Melanocyte of skin (primary cell): ENCODE results near the gene OR8B12. TPM values are rescaled to one million over a fixed set of nuclear protein-coding genes. Genes with fewer than 3 reads are reported as not detected.

ENCODE experiments used
- small RNA-seq, 2 donors: library from RNA; depleted of rRNA; stranded (forward); fragments of <200 nt; gene quantifications; one replicate each; pipeline ENCODE3, GENCODE V24; 2012
- total RNA-seq, 2 donors: library from RNA; depleted of rRNA; stranded (reverse); fragments of >200 nt; gene quantifications; 2 replicates each; pipeline ENCODE4 v1.2.3, GENCODE V29; 2012

The OR8B12 gene
- total RNA-seq: not detected

GRCh38 chr11:124543554-124543953 lies at the start of gene OR8B12:
TSS of gene OR8B12 (minus strand) at chr11:124543654. CDS start at chr11:124543654, 0 bp downstream.

DNA sequence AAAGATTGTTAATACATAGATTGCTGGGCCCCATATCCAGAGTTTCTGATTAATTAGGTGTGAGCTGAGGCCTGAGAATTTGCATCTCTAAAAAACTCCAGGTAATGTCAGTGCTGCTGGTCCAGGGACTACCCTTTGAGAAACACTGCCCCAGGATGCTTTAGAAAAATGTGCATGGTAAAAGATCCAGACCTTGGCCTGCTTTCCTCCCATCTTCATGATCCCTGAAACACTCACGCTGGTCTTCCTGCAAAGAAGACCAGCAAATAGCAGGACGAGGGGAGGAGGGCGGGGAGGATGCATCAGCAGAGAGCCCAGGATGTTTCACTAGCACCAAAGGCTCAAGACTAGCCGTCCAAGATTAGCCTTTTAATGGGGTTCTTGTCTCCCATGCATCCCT lies 26.2 kb upstream of the OR8B12 start, which contains the start of gene OR8A1:
Gene OR8A1, plus strand, starts transcription at position 301 of the 400 bp plus-strand sequence. CDS start 123 bp downstream, outside the sequence.

Small RNAs within 50 kb of the gene (small RNA-seq; reads per million reads assigned to genes)
- 0 reads per million in 2 donors for gene OR8A3P

Other genes starting within 250 kb of the OR8B12 start
- not detected for gene OR8D1, start 229.7 kb downstream of the OR8B12 start, total RNA-seq
- gene OR8D2, start 223.5 kb downstream of the OR8B12 start, total RNA-seq: not detected
- not detected for gene OR8B2, start 159.2 kb downstream of the OR8B12 start, total RNA-seq
- not detected for gene OR8B3, start 144.6 kb downstream of the OR8B12 start, total RNA-seq
- not detected for gene OR8B4, start 118.8 kb downstream of the OR8B12 start, total RNA-seq
- not detected for gene OR8B8, start 98.0 kb downstream of the OR8B12 start, total RNA-seq
- not detected for gene OR8A1, start 26.3 kb upstream of the OR8B12 start, total RNA-seq
- not detected for gene PANX3, start 67.8 kb upstream of the OR8B12 start, total RNA-seq
- gene TBRG1, start 79.2 kb upstream of the OR8B12 start, total RNA-seq: 10 to 100 TPM; 19.6 to 27.2 TPM
- 1 to 10 TPM; 6.7 to 8.9 TPM for gene SIAE, start 130.1 kb upstream of the OR8B12 start, total RNA-seq
- gene SPA17, start 130.2 kb upstream of the OR8B12 start, total RNA-seq: 1 to 10 TPM; 6.0 to 6.9 TPM
- gene NRGN, start 196.3 kb upstream of the OR8B12 start, total RNA-seq: 1 to 10 TPM in 1 of 2 donors, under 1 TPM in 1; 0.33 to 1.4 TPM
- gene VSIG2, start 208.6 kb upstream of the OR8B12 start, total RNA-seq: not detected
- gene ESAM, start 218.6 kb upstream of the OR8B12 start, total RNA-seq: under 1 TPM in 1 of 2 donors, not detected in 1; under 0.01 TPM